OCI-LY1 (cell line): ENCODE results near the gene GRAP2.

Experiments
- H2AFZ ChIP-seq: fragments of 200-600 bp; sonication (generic), shearing (Covaris generic); 2 replicates; pipeline ENCODE4 v1.6.0; 2014; ENCODE audit warnings: antibody characterized with exemption, mild to moderate bottlenecking, low read length
- H3F3A ChIP-seq: fragments of 200-600 bp; sonication (generic), shearing (Covaris generic); 2 replicates; pipeline ENCODE4 v1.6.0; 2014; ENCODE audit warnings: mild to moderate bottlenecking, antibody characterized with exemption, low read length, moderate library complexity; ENCODE audit not compliant: insufficient read depth
- H3K27ac ChIP-seq: fragments of 200-600 bp; sonication (generic); 2 replicates; pipeline ENCODE4 v1.5.1; 2014; ENCODE audit warnings: low read length, mixed run types, mild to moderate bottlenecking, low read depth; ENCODE audit not compliant: poor library complexity, severe bottlenecking
- H3K27me3 ChIP-seq: fragments of 200-600 bp; sonication (generic); 2 replicates; pipeline ENCODE4 v1.6.0; 2014; ENCODE audit warnings: antibody characterized with exemption, mild to moderate bottlenecking, low read length, moderate library complexity; ENCODE audit not compliant: insufficient read depth
- H3K36me3 ChIP-seq: fragments of 200-600 bp; sonication (generic); 2 replicates; pipeline ENCODE4 v1.6.1; 2014; ENCODE audit warnings: mild to moderate bottlenecking, antibody characterized with exemption, low read length, moderate library complexity, mixed read lengths; ENCODE audit not compliant: insufficient read depth
- H3K4me1 ChIP-seq: fragments of 200-600 bp; sonication (generic); 2 replicates; pipeline ENCODE4 v1.5.1; 2014; ENCODE audit warnings: mild to moderate bottlenecking, low read length, moderate library complexity; ENCODE audit not compliant: insufficient read depth, severe bottlenecking
- H3K4me2 ChIP-seq: fragments of 200-600 bp; sonication (generic), shearing (Covaris generic); 2 replicates; pipeline ENCODE4 v1.6.1; 2014; ENCODE audit warnings: low read length
- H3K4me3 ChIP-seq: fragments of 200-600 bp; sonication (generic); 2 replicates; pipeline ENCODE4 v1.5.1; 2014; ENCODE audit warnings: low read length, low read depth, mild to moderate bottlenecking, mixed read lengths; ENCODE audit not compliant: poor library complexity, severe bottlenecking
- H3K79me2 ChIP-seq: fragments of 200-600 bp; shearing (Covaris generic); 2 replicates; pipeline ENCODE4 v1.6.1; 2016; ENCODE audit warnings: mixed run types, low read length, mixed read lengths; ENCODE audit not compliant: insufficient read depth
- H3K9ac ChIP-seq: fragments of 200-600 bp; sonication (generic), shearing (Covaris generic); 2 replicates; pipeline ENCODE4 v1.6.1; 2014; ENCODE audit warnings: mild to moderate bottlenecking, low read length, mixed read lengths
- H3K9me2 ChIP-seq: fragments of 200-600 bp; sonication (generic), shearing (Covaris generic); 2 replicates; pipeline ENCODE4 v1.6.1; 2014; ENCODE audit warnings: low read depth, mild to moderate bottlenecking, low read length, mixed read lengths
- H3K9me3 ChIP-seq: fragments of 200-600 bp; shearing (Covaris generic); 2 replicates; pipeline ENCODE4 v1.6.1; 2014; ENCODE audit warnings: low read length, mixed read lengths
- H4K20me1 ChIP-seq: fragments of 200-600 bp; sonication (generic), shearing (Covaris generic); 2 replicates; pipeline ENCODE4 v1.6.0; 2016; ENCODE audit warnings: mild to moderate bottlenecking, low read length; ENCODE audit not compliant: insufficient read depth
- EZH2 ChIP-seq: fragments of 200-600 bp; sonication (generic), shearing (Covaris generic); IDR thresholded peaks from 2 replicates; pipeline ENCODE4 v1.8.0; 2017; ENCODE audit warnings: borderline replicate concordance, mixed run types, mild to moderate bottlenecking, antibody characterized with exemption, low read length, moderate library complexity, mixed read lengths
- TF ChIP-seq, protein P1 (sequence below): fragments of 200-600 bp; sonication (generic), shearing (Covaris generic); IDR thresholded peaks from 2 replicates; pipeline ENCODE4 v1.5.1; 2017; ENCODE audit warnings: mild to moderate bottlenecking, antibody characterized with exemption, low read length, moderate library complexity, mixed read lengths

Gene GRAP2

DNA sequence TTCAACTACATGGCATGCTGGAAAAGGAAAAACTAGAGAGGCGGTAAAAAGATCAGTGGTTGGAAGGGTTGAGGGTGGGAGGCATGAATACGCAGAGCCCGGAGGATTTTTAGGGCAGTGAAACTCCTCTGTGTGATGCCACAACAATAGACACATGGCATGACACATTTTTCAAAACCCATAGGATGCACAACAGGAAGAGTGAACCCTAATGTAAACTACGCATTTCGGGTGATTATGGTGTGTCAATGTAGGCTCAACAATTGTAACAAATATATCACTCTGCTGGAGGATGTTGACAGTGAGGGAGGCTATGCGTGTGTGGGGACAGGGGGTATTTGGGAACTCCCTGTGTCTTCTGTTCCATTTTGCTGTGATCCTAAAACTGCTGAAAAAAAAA is 78.2 kb downstream of the GRAP2 start:
- Histone ChIP-seq H3K4me1 (no peaks in the 10 kb centered on the region), H3K4me2 (no peak overlapping the region), H3K4me3 (no peak overlapping the region), H3K9me3 (no peaks in the 10 kb centered on the region), H3K9me2 (no peaks in the 10 kb centered on the region), H3K27ac (no peak overlapping the region), H3K36me3 (no peaks in the 10 kb centered on the region), H2AFZ (no peak overlapping the region), H3K27me3 (no peaks in the 10 kb centered on the region; the same call in 1 of the 2 replicates), H3F3A (no peaks in the 10 kb centered on the region), H3K79me2 (no peaks in the 10 kb centered on the region), H4K20me1 (no peaks in the 10 kb centered on the region), H3K9ac (no peak overlapping the region)
- TF ChIP-seq, protein P1, sequence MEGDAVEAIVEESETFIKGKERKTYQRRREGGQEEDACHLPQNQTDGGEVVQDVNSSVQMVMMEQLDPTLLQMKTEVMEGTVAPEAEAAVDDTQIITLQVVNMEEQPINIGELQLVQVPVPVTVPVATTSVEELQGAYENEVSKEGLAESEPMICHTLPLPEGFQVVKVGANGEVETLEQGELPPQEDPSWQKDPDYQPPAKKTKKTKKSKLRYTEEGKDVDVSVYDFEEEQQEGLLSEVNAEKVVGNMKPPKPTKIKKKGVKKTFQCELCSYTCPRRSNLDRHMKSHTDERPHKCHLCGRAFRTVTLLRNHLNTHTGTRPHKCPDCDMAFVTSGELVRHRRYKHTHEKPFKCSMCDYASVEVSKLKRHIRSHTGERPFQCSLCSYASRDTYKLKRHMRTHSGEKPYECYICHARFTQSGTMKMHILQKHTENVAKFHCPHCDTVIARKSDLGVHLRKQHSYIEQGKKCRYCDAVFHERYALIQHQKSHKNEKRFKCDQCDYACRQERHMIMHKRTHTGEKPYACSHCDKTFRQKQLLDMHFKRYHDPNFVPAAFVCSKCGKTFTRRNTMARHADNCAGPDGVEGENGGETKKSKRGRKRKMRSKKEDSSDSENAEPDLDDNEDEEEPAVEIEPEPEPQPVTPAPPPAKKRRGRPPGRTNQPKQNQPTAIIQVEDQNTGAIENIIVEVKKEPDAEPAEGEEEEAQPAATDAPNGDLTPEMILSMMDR = no peak
- no peak for TF ChIP-seq EZH2

DNA sequence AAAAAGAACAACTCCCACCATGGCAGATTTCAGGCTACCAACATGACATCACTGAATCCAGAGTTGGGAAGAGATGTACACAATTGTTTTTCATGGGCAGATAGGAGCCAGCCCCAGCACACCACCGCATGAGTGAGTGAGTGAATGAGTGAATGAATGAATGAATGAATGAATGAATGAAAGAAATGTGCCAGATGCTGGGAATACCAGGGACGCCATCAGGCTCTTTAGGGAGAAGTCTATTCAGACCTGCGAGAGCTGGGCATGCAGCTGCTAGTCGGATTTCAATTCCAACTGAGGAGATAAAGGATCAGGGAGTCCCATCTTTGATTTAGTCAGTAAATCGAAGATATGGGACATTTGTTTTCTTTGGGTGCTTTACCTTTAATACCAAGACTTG is 78.6 kb downstream of the GRAP2 start:
- no peaks in the 10 kb centered on the region for H3K9me2 ChIP-seq
- H3K79me2 ChIP-seq = no peaks in the 10 kb centered on the region
- no peak overlapping the region for H3K4me2 ChIP-seq
- no peak overlapping the region for H2AFZ ChIP-seq
- no peak overlapping the region for H3K4me3 ChIP-seq
- H3F3A ChIP-seq = no peaks in the 10 kb centered on the region
- no peak overlapping the region for H3K9ac ChIP-seq
- no peaks in the 10 kb centered on the region for H3K36me3 ChIP-seq
- no peaks in the 10 kb centered on the region for H3K4me1 ChIP-seq
- H3K27ac ChIP-seq = no peak overlapping the region
- no peaks in the 10 kb centered on the region for H3K9me3 ChIP-seq
- no peak for TF ChIP-seq EZH2
- TF ChIP-seq, protein P1 = no peak
- H4K20me1 ChIP-seq = no peaks in the 10 kb centered on the region
- H3K27me3 ChIP-seq = no peaks in the 10 kb centered on the region; the same call in 1 of the 2 replicates

DNA sequence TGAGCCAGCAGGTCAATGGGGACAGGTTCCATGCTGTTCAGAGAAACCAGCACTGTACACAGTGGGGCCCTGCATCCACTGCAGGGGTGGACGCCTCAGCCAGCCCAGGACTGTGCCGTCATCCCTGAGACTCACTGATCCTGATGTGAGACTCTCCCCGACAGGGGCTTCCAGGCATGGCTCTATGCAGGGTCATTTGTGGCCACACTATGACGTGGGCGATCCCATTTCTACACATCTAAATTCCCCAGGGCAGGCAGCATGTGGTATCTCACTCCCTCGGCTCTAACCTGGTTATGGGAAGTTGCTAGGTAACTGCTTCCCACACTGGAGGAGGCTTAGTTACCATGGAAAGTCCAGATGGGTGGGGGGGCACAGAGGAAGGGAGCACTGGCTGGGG is 79.7 kb downstream of the GRAP2 start:
- H3K9me2 ChIP-seq = no peaks in the 10 kb centered on the region
- H3K4me1 ChIP-seq = no peaks in the 10 kb centered on the region
- no peak overlapping the region for H3K27ac ChIP-seq
- H4K20me1 ChIP-seq = no peaks in the 10 kb centered on the region
- H3K9me3 ChIP-seq = no peaks in the 10 kb centered on the region
- H3F3A ChIP-seq = no peaks in the 10 kb centered on the region
- no peak overlapping the region for H2AFZ ChIP-seq
- no peak overlapping the region for H3K4me3 ChIP-seq
- H3K9ac ChIP-seq = no peak overlapping the region
- TF ChIP-seq, protein P1 = no peak
- TF ChIP-seq EZH2 = no peak
- no peaks in the 10 kb centered on the region for H3K36me3 ChIP-seq
- no peak overlapping the region for H3K4me2 ChIP-seq
- no peaks in the 10 kb centered on the region; the same call in 1 of the 2 replicates for H3K27me3 ChIP-seq
- H3K79me2 ChIP-seq = no peaks in the 10 kb centered on the region
